Sigmoid colon (tissue), 3 donors: ENCODE results near the gene AK8.

Source experiments
- POLR2A ChIP-seq, 2 donors: fragments of 450-650 bp; IDR thresholded peaks; one replicate each; pipeline ENCODE4 v1.6.1; 2016; ENCODE audit warnings: antibody characterized with exemption in 2 of 2, mild to moderate bottlenecking in 2 of 2, moderate library complexity in 2 of 2
- TF ChIP-seq, protein P1 (sequence below), 4 experiments: fragments of 450-650 bp in 3 of 4; fragments of 200-600 bp in 1 of 4; IDR thresholded peaks; one replicate each; pipeline ENCODE4 v1.5.1; 2016 to 2019; ENCODE audit warnings: antibody characterized with exemption in 4 of 4, mild to moderate bottlenecking in 3 of 4, moderate library complexity in 2 of 4

DNA sequence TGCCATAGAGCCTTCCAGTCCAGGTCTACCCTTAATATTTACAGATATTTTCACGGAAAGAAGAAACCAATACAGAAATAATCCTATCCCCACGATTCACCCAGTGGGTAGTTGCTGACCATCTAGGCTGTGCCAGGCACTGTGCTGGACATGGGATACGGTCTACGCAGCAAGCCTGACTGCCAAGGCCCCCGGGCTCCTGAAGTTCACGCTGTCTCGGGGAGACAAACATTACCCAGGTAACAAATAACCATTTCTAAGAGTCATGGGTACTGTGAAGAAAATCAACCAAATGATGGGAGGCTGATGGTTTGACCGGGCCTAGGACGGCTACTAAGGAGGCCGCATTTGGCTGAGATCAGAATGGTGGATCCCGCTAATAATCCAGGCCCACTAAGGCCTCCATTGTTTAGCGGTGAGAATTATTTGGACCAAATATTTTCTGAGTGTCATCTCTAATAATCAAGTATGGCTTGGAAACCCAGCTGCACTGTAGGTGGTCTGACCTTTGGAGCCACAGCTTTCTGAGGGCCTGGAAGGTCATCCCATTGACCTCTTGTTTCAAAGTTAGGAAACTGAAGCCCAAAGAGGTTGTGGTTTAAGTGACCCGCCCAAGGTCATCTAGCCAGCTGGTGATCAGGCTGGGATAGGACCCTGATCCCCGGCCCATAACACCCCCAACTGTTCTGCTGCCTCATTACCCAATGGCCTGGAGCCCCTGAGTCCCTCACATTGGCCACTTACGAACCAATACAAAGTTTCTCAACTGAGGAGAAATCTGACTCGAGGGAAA, 82.4 kb downstream of the AK8 start:
- no peak for TF ChIP-seq POLR2A (IDR thresholded peaks at IDR 0.05)
- TF ChIP-seq, protein P1, sequence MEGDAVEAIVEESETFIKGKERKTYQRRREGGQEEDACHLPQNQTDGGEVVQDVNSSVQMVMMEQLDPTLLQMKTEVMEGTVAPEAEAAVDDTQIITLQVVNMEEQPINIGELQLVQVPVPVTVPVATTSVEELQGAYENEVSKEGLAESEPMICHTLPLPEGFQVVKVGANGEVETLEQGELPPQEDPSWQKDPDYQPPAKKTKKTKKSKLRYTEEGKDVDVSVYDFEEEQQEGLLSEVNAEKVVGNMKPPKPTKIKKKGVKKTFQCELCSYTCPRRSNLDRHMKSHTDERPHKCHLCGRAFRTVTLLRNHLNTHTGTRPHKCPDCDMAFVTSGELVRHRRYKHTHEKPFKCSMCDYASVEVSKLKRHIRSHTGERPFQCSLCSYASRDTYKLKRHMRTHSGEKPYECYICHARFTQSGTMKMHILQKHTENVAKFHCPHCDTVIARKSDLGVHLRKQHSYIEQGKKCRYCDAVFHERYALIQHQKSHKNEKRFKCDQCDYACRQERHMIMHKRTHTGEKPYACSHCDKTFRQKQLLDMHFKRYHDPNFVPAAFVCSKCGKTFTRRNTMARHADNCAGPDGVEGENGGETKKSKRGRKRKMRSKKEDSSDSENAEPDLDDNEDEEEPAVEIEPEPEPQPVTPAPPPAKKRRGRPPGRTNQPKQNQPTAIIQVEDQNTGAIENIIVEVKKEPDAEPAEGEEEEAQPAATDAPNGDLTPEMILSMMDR (IDR thresholded peaks at IDR 0.05), result no peak
